DMS 273 (cell line): ENCODE results near the gene C11orf54.
A peak's percentile ranks its signal among the peaks of the same experiment; 100 is the strongest.
"Not testable (repeated sequence)": the region's sequence is repeated elsewhere in the genome, so short reads cannot be mapped to it uniquely, and the experiment has no call there.

Experiments
- DNase-seq: peaks from one replicate; lab custom pipeline; 2025; ENCODE audit not compliant: unreplicated experiment; lab: John Stamatoyannopoulos, UW

Gene C11orf54

GRCh38 chr11:93765551-93765950, 24.1 kb downstream of the C11orf54 start:
- DNase-seq = no peak

DNA sequence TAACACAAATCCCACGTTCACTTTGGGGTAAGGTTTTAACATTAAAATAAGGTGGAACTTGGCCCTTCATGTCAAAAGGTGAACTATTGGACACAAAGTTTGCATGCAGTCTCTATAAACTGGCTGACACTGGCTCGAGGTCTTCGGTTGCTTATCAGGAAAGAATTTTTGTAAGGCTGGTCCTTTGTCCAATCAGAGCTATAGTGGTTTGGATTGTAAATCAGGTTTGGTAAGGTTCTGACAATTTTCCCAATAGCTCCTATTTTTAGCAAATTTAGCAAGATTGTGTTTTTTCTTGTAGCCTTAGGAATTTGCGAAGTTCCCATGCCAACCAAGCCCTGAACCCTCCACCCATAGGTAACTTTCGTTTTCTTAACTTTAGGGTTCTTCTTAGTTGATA, 25.0 kb downstream of the C11orf54 start:
- no peak for DNase-seq

- no peak for DNase-seq
Observed at GRCh38 chr11:93767018-93767417, 25.5 kb downstream of the C11orf54 start.

DNA sequence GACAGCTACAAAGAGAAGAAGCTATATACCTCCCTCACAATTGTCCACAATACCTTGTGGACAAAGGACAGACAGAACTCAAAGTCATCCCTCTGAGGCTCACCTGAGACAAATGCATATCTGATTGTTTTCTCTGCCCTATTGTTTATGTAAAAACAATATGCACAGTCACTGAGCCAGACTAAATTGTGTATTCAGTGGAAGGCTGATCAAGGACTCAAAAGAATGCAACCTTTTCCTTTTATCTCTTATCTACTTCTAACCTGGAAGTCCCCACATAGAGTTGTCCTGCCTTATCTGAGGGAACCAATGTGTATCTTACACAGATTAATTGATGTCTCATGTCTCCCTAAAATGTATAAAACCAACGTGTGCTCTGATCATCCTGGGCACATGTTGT, 28.7 kb downstream of the C11orf54 start:
- DNase-seq = no peak

DNA sequence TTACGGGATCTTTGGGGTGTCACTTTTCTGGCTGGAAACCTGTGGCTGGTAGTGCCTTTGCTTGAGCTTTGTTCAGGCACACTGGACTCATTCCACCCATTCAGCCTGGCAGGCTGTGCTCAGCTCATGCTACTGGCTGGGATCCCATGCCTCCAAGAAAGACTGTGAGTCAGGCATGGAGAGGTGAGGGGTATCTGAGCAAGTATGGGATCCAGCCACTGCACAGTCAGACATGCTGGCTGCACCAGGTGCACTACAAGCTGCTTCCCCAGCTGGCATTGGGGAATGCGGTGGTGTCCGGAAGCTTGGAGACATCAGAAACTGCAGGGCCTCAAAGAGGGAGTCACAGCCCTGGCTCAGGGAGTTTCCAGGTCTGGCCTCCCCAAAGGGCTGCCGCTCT, 30.7 kb downstream of the C11orf54 start:
- no peak for DNase-seq

DNA sequence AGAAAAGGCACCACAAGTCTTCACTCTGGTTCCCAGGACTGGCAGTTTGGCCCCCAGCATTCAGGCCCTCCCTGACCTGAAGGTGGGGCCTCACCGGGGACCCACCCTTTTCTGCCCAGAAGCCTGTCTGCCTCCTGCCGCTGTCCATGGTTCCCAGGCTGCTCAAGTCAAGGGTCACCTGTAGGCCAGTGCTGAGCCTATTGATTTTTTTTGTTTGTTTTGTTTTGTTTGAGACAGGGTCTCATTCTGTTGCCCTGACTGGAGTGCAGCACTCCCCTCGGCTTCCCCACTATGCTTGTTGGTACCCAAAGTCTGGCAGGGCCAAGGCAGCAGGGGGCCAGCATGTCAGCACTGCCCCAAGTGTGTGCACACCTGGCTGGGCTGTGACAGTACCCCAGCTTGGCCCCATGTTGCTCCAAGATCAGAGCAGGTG, 31.6 kb downstream of the C11orf54 start:
- DNase-seq = no peak

DNA sequence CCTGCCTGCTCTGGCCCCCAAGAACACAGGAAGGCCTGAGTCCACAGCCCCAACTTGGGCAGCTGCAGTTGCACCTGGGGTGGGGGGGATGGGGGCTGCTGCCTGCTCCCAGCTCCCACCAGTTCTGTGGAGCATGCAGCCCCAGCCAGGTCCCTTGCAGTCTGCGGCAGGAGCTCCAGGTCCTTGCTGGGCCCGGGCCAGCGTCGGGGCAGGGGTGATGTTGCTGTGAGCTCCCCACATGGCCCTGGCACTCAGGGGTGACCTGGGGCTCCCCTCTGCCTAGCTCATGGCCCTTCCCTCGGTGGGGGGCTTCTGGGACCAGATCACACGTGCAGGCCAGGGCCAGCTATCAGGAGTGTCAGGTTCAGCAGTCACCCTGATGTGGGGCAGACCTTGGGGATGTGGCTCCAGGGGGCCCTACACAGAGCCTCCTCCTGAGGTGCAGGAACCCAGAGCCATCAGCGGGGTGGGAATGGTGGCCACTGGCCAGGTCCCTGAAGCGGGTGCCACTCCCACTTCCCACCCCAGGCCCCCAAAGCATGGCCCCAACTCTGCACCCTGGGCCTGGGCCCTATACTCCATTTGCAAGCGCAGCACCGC, 32.2 kb downstream of the C11orf54 start:
- DNase-seq = no peak

DNA sequence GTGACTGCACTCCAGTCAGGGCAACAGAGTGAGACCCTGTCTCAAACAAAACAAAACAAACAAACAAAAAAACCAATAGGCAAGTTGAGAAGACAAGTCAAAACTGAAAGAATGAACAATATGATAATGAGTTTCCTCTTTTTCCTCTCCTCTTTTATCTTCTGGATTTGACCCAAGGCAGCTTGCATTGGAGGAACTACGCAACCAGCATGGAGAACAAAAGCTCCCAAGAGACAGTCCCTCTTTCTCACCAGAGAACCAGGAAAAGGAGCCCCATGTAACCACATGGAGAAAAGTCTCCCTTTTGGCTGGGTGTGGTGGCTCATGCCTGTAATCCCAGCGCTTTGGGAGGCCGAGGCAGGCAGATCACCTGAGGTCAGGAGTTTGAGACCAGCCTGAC, 33.1 kb downstream of the C11orf54 start:
- not testable (repeated sequence) for DNase-seq

DNA sequence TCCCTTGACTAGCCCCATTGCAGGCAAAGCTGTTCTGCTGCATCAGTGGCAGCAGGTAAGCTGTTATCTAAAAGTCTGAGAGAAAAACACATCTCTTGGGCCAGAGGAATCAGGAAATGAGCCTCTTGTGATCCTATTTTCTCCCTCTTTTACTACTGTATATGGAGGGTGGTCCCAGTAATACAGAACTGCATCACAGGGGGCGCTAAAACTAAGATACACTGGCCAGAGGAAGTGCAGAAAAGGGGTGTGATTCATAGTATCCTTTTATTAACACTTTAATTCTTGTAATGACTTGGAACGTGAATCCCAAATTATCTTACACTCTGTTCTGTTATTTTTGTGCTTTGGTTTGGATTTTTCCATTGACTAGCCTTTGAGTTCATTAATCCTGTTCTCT, 33.8 kb downstream of the C11orf54 start:
- DNase-seq = peak; percentile 47

GRCh38 chr11:93783362-93783761, 41.9 kb downstream of the C11orf54 start:
- DNase-seq = no peak

GRCh38 chr11:93783765-93784144, 42.3 kb downstream of the C11orf54 start:
- DNase-seq = no peak

GRCh38 chr11:93784145-93784934, 42.9 kb downstream of the C11orf54 start, which contains the start of gene MED17:
Gene MED17, plus strand, starts transcription at chr11:93784282. Its CDS starts 232 bp downstream, at chr11:93784514.
- DNase-seq = peak; percentile 95

- DNase-seq = peak; percentile 40
Observed at GRCh38 chr11:93784935-93785360, 43.5 kb downstream of the C11orf54 start.

GRCh38 chr11:93791493-93791892, 50.0 kb downstream of the C11orf54 start:
- DNase-seq = no peak

- DNase-seq = no peak
Observed at GRCh38 chr11:93796441-93797231, 55.2 kb downstream of the C11orf54 start.

GRCh38 chr11:93801366-93801765, 59.9 kb downstream of the C11orf54 start:
- no peak for DNase-seq

- DNase-seq = no peak
Observed at GRCh38 chr11:93804879-93805278, 63.4 kb downstream of the C11orf54 start.

DNA sequence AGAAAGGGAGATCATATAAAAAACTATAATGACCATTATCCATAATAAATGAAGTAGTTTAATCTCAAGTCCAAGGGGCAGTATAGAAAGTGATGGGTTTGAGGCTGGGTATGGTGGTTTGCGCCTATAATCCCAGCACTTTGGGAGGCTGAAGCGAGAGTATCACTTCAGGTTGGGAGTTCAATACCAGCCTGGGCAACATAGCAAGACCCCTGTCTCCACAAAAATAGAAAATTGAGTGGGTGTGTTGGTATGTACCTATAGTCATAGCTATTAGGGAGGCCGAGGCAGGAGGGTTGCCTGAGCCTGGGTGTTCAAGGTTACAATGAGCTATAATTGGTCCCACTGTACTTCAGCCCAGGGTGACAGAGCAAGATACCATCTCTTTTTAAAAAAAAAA, 66.5 kb downstream of the C11orf54 start:
- no peak for DNase-seq

DNA sequence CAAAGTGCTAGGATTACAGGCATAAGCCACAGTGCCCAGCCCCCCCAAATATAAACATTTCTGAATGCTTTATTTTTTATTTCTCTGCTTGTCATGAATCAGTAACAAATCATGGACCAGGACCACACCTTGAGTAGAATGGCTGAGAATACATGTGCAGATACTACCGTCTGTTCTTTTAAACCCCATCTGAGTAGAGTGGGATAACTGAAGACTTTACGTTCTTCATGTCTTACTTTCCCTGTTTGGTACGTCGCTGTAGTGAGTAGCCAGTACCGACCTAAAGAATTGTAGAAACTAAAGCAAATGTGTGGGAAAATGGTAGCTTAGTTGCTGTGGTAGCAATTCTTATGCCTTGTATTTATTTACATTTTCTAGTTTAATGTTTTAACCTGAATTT, 72.5 kb downstream of the C11orf54 start:
- no peak for DNase-seq
